ENCODE data around the gene KIF13A.
"Not testable (repeated sequence)": the region's sequence is repeated elsewhere in the genome, so short reads cannot be mapped to it uniquely, and the experiment has no call there.

Gene KIF13A

DNA sequence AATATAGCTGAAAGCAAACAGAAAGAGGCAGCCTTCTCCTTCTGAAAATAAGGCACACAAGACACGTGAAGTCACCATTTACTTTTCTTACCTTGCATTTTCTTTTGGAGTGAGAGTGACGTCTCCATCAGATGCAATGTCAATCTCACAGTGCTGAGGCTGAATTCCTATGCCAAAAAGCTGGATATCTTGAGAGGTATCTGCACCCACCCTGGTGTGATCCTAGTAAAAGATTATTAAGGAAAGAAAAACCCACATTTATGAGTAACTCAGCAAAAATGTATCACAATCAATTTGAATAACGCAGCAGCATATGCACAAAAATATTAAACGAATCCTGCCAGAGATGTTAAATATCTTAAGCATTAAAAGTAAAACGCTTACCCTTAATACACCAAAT is 159.3 kb downstream of the KIF13A start:
- Mint-ChIP-seq H3K4me1 (no peaks in the 10 kb centered on the region), H3K36me3 (peaks cover 60% of the 10 kb centered on the region), H3K9me3 (no peaks in the 10 kb centered on the region), H3K27me3 (no peaks in the 10 kb centered on the region), H3K4me3 (no peak overlapping the region), H3K27ac (no peak overlapping the region)
- no peak for ATAC-seq

DNA sequence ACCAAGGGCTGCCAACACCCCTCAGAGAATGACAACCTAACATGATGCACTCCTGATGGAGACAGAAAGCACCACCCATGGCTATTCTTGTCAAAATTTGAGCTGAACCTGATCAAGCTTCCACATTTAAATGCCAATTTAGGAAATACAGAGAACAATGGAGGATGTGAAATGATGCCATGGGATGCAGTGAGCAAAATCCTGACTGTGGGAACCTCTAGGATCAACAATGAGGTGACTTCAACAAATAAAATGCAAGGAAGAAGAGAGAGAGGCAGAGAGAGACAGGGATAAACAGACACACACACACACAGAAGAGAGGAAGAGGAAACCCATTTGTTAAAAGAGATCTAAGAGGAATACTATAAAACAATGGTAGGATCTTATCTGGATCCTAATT is 161.1 kb downstream of the KIF13A start:
- ATAC-seq: no peak
- Mint-ChIP-seq H3K27me3 (no peaks in the 10 kb centered on the region), H3K9me3 (no peaks in the 10 kb centered on the region), H3K36me3 (peaks cover 52% of the 10 kb centered on the region), H3K27ac (no peak overlapping the region), H3K4me1 (no peaks in the 10 kb centered on the region), H3K4me3 (no peak overlapping the region)

DNA sequence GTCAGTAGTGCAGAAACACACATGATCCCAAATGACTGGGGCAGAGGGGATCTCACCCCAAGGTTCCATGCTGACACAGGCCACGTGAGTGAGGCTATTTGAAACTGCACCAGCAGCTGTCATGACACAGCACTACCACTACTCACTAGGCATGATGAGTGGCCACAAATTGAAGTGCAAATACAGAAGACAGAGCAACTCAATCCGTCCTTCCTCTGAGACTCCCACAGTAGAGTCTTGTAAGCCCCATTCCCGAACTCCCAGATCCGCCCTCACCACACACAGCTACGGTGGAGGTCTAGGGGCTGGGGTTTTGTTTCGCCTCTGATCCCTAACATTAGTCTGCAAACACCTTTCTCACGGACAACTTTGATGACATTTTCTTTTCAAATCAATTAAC is 167.4 kb downstream of the KIF13A start:
- no peaks in the 10 kb centered on the region for H3K27me3 Mint-ChIP-seq
- H3K4me3 Mint-ChIP-seq: no peak overlapping the region
- no peak overlapping the region for H3K27ac Mint-ChIP-seq
- no peaks in the 10 kb centered on the region for H3K4me1 Mint-ChIP-seq
- no peaks in the 10 kb centered on the region for H3K9me3 Mint-ChIP-seq
- peaks cover 18% of the 10 kb centered on the region for H3K36me3 Mint-ChIP-seq
- no peak for ATAC-seq

DNA sequence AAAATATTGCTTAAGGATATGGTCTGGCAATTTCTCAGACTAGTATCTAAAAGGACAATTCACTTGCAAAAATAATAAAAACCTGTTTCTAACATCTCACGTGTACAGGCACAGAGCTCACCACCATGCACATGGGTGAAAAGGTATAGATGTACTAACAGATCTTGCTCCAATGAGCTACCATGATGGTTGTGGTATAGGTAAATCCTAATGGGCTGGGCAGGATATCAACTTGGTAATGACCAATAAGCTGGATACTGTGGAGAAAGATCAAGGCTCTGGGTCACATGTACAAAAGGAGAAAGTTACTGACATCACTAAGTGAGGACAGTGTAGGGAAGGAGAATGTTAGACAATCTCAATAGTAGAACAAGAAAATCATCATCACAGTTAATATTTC is 169.7 kb downstream of the KIF13A start:
- Mint-ChIP-seq H3K36me3 (peaks cover 10% of the 10 kb centered on the region), H3K4me3 (no peak overlapping the region), H3K9me3 (no peaks in the 10 kb centered on the region), H3K27ac (no peak overlapping the region), H3K27me3 (no peaks in the 10 kb centered on the region), H3K4me1 (no peaks in the 10 kb centered on the region)
- no peak for ATAC-seq

DNA sequence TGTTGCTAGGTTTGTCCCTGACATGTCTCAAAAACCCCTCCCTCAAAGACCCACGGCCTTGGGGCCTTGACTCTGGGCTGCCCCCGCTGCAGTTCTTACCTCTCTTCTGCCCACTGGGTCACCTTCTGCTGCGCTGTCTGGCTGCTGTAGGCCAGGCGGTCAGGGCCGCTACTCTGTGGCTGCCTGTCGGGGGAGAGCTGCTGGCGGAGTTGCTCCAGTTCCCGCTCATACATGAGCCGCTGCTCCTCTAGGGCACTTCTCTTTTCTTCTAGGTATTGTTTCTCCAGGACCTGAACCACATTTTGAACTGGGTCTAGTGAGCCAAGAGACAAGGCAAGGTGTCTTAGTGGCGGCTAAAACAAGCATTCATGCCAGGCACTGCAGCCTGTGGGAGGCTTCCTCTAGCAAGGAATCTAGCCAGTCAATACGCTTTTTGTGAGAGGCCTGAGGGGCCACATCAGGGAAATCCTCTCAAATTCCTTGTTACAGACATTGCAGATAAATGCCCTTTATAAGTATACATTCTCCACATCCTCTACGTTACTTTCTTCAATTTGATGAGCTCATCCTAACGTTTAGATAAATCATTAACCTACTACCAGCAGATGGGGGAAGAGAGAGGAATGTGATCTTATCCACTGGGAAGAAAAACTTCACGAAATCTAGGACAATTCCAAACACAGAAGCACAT is 170.4 kb downstream of the KIF13A start:
- no peaks in the 10 kb centered on the region for H3K27me3 Mint-ChIP-seq
- ATAC-seq: no peak

DNA sequence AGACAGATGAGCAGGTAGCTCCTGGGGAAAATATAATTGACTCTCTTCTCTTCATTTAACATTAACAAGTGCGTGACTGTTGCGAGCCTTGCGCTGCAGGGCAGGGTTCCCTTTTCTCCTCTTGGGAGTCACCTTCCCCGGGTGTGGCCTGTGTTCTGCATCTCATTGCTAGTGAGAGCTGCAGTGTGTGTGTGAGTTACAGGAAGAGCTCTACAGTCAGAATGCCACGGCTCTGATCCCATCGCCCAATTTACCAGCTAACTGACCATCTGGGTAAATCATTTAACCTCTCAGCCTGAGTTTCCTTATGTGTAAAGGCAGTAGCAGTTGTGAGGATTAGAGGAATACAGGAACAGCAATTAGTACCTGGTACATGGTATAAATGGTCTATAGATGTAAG is 173.9 kb downstream of the KIF13A start:
- no peak overlapping the region for H3K4me3 Mint-ChIP-seq
- ATAC-seq: no peak
- no peaks in the 10 kb centered on the region for H3K9me3 Mint-ChIP-seq
- H3K27me3 Mint-ChIP-seq: no peaks in the 10 kb centered on the region
- no peak overlapping the region for H3K27ac Mint-ChIP-seq
- H3K36me3 Mint-ChIP-seq: peaks cover 14% of the 10 kb centered on the region
- H3K4me1 Mint-ChIP-seq: no peaks in the 10 kb centered on the region

More for the DNA sequence above, 170.4 kb downstream of the KIF13A start:
- no peaks in the 10 kb centered on the region for H3K9me3 Mint-ChIP-seq
- no peak overlapping the region for H3K4me3 Mint-ChIP-seq
- H3K36me3 Mint-ChIP-seq: peaks cover 10% of the 10 kb centered on the region
- no peak overlapping the region for H3K27ac Mint-ChIP-seq
- no peaks in the 10 kb centered on the region for H3K4me1 Mint-ChIP-seq

DNA sequence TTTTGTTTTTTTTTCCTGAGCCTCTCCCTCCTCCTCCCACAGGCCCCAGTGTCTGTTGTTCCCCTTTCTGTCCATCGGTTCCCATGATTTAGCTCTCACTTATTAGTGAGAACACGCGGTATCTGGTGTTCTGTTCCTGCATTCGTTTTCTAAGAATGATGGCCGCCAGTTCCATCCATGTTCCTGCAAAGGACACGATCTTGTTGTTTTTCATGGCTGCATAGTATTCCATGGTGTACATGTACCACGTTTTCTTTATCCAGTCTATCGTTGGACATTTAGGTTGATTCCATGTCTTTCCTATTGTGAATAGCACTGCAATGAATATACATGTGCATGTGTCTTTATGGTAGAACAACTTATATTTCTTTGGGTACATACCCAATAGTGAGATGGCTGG is 175.1 kb downstream of the KIF13A start:
- H3K36me3 Mint-ChIP-seq: peaks cover 23% of the 10 kb centered on the region
- no peak overlapping the region for H3K27ac Mint-ChIP-seq

DNA sequence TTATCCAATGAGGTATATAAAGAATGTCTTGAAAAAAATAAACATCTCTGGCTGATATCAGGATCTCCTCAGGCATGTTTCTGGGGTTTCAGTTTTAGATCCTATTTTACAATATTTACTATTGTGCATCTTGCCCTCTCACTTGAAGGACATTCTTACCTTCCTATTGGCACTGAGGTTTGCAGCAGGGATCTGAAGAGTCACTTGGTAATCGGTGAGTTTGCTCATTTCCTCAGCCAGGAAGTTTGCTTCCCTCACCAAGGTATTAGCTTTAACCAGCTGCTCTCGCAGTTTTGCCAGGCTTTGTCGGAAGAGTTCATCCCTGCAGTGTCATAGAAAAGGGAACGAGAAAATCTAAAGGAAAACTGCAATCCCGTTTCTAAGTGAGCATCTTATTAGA is 178.8 kb downstream of the KIF13A start:
- Mint-ChIP-seq H3K9me3 (peaks cover 4% of the 10 kb centered on the region), H3K4me1 (peaks cover 5% of the 10 kb centered on the region), H3K27me3 (no peaks in the 10 kb centered on the region), H3K4me3 (no peak overlapping the region), H3K36me3 (peaks cover 29% of the 10 kb centered on the region), H3K27ac (no peak overlapping the region)
- no peak for ATAC-seq

More for the DNA sequence above, 175.1 kb downstream of the KIF13A start:
- H3K9me3 Mint-ChIP-seq: peaks cover 4% of the 10 kb centered on the region
- H3K4me3 Mint-ChIP-seq: no peak overlapping the region
- no peaks in the 10 kb centered on the region for H3K27me3 Mint-ChIP-seq
- ATAC-seq: no peak
- H3K4me1 Mint-ChIP-seq: no peaks in the 10 kb centered on the region

DNA sequence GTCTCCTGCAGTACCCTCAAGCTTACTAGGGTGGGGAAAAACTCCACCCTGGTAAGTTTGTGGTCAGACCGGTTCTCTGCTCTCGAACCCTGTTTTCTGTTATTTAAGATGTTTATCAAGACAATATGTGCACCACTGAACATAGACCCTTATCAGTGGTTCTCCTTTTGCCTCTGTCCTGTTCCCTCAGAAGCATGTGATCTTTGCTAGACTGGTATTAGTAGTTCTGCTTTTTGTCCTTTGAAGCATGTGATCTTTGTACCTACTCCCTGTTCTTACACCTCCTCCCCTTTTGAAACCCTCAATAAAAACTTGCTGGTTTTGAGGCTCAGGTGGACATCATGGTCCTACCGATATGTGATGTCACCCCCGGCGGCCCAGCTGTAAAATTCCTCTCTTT is 180.0 kb downstream of the KIF13A start:
- H3K27ac Mint-ChIP-seq, H3K4me1 Mint-ChIP-seq, H3K27me3 Mint-ChIP-seq, H3K4me3 Mint-ChIP-seq, H3K9me3 Mint-ChIP-seq, ATAC-seq: not testable (repeated sequence)
- peaks cover 26% of the 10 kb centered on the region for H3K36me3 Mint-ChIP-seq

DNA sequence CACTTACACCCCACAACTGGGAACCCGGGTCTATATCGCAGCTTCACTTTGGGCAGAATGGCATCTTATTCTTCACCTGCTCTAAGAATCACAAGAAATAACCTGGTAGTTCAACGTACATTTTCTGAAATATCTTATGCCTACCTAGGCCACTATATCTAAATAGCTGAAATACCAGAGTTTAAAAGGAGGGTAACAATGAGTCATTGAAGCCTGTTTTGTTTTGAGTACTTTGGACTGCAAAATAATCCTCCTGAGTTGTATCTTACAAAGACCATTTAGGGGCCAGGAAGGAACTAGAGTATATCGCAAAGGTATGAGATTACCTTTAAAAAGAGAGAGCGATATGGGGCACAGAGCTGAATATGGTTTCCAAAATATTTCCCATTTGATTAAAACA is 184.0 kb downstream of the KIF13A start:
- H3K27me3 Mint-ChIP-seq: no peaks in the 10 kb centered on the region
- peaks cover 4% of the 10 kb centered on the region for H3K9me3 Mint-ChIP-seq
- H3K4me1 Mint-ChIP-seq: peaks cover 5% of the 10 kb centered on the region
- H3K36me3 Mint-ChIP-seq: peaks cover 45% of the 10 kb centered on the region
- no peak overlapping the region for H3K4me3 Mint-ChIP-seq
- no peak for ATAC-seq
- H3K27ac Mint-ChIP-seq: no peak overlapping the region

DNA sequence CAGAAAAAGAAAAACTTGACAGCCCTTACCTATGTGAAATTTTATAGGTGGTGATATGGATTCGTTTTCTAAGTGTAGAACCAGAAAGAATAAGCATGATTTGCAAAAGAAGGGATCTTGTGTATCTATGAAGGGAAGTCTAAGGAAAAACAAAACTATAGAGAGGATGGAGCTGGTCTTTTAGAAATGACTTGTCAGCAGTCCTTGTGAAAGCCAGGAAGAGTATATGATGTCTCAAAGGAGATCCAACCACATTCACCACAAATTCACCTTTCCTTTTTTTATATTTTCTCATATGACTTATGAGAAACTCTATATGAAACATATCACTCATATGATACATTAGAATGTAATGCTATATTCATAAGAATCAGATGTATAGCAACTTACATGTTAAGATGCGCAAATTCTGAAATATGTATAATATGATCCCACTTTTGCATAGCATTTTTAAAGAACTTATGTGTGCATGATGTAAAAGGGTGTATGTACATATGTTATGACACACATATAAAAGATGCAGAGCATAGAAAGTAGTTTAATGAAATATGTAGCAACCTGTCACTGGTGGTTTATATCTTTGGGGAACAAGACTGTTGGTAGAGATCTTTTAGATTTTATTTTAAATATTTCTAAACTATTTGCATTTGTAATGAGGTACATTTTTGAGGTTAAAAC is 188.8 kb downstream of the KIF13A start:
- ATAC-seq: no peak
- H3K4me3 Mint-ChIP-seq: no peak overlapping the region

DNA sequence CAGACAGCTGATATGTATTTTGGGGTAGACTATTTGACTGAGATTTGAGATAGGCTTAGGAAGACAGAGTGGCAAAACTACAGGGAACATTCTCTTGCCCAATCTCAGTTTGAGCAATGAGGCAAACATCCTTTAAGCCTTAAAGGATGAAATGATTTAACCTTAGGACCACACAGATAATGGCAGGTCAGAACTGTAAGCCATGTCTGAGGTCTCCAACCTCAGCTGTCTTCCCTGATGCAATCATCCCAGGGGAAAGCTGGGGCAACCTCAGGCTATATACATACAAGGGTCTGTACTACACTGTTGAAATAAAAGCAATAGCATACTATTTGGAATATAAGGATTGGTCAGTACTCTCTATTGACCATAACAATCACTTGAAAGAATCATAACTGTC is 196.9 kb downstream of the KIF13A start:
- no peak overlapping the region for H3K4me3 Mint-ChIP-seq
- no peaks in the 10 kb centered on the region for H3K9me3 Mint-ChIP-seq
- no peak overlapping the region for H3K27ac Mint-ChIP-seq
- H3K27me3 Mint-ChIP-seq: no peaks in the 10 kb centered on the region
- no peaks in the 10 kb centered on the region for H3K4me1 Mint-ChIP-seq
- H3K36me3 Mint-ChIP-seq: peaks cover 47% of the 10 kb centered on the region
- no peak for ATAC-seq

More for the DNA sequence above, 188.8 kb downstream of the KIF13A start:
- no peaks in the 10 kb centered on the region for H3K4me1 Mint-ChIP-seq
- H3K27ac Mint-ChIP-seq: no peak overlapping the region
- H3K36me3 Mint-ChIP-seq: peaks cover 57% of the 10 kb centered on the region
- no peaks in the 10 kb centered on the region for H3K27me3 Mint-ChIP-seq
- H3K9me3 Mint-ChIP-seq: no peaks in the 10 kb centered on the region

DNA sequence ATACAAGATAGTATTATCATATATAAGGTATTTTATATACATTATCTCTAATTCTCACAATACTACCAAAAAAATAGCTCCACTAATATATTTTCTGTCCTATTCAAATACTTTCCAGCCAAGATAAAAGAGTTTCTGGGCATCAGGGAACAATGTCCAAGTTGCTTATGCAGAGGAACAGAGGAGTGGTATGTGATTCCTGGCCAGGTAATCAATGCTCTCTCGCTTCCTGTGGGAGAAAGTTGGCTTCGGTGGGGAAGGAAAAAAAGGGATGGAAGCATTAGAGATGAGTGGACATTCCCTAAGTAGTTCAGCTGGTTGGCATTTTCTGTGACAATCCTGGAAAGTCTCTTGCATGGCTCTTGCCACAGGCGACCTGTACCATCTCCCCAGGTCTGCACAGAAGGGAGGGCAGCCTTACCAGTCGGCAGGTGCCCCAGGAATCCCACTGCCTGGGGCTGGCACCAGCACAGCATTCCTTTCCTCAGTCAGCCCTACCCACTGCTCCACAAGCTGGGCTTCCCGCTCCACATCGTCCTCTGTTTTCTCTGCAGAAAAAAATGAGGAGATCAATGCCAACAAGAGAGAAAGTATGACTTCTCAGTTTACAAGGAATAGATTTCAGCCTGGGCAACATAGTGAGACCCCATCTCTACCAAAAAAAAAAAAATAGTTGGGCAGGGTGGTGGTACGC is 202.2 kb downstream of the KIF13A start:
- Mint-ChIP-seq H3K27me3 (no peaks in the 10 kb centered on the region), H3K4me3 (no peak overlapping the region), H3K36me3 (peaks cover 50% of the 10 kb centered on the region), H3K9me3 (no peaks in the 10 kb centered on the region), H3K4me1 (no peaks in the 10 kb centered on the region), H3K27ac (no peak overlapping the region)
- ATAC-seq: no peak

DNA sequence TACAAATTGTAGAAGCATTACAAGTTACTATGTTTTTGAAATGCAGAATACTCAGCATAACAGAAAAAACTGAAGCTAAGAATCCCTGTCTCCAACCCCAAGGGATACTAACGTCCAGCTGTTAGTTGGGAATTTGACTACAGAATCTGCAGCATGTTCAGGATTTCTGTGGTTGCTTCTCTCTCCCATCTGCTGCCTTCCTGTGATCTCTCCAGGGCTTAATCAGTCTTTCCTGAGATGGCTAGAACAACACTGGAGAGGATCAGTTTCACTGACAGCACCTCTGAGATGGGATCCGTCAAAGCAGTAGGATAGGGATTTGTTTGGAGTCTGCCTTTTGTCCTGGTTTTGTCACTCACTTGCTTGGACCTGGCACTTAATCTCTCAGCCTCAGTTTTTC is 207.4 kb downstream of the KIF13A start:
- Mint-ChIP-seq H3K27ac (no peak overlapping the region), H3K4me3 (no peak overlapping the region), H3K9me3 (no peaks in the 10 kb centered on the region), H3K36me3 (peaks cover 37% of the 10 kb centered on the region), H3K4me1 (no peaks in the 10 kb centered on the region), H3K27me3 (no peaks in the 10 kb centered on the region)
- no peak for ATAC-seq

DNA sequence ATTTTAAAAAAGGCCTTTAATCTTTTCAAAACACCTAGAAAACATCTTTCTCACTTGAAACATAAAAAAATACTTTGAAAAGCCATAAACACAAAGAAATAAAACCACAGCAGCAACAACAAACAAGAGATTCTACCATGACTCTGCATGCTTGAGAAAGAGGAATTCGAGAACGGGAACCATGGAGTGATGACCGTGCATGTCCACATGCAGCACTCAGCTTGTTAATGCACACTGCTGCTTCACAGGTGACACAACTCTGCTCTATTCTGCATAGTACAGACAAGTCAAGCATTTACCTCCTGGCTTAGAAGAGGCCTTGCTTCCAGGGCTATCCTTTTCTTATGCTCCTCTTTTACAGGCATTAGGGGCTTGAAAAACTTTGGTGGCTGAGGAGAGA is 215.8 kb downstream of the KIF13A start:
- Mint-ChIP-seq H3K4me1 (no peaks in the 10 kb centered on the region), H3K27ac (no peak overlapping the region), H3K27me3 (no peaks in the 10 kb centered on the region), H3K4me3 (no peak overlapping the region), H3K9me3 (no peaks in the 10 kb centered on the region), H3K36me3 (peaks cover 52% of the 10 kb centered on the region)
- no peak for ATAC-seq

DNA sequence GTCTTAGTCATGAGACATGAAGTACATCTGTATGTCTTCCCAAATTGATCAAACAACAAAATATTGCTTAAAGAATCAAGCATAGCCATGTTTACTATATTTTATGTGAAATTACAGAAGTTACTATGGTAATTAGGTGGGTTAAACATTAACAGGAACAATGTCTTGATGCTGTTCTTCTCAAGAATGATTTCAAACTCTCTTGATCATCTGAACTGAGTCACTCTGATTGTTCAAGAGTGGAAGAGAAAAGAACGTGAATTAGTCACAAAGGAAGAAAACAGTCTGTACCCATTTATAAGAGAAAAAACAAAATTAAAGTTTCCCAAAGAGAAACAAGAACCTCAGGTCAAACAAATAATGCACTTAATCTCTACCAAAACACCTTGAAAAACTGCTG is 218.6 kb downstream of the KIF13A start:
- H3K27ac Mint-ChIP-seq: no peak overlapping the region
- H3K4me1 Mint-ChIP-seq: no peaks in the 10 kb centered on the region
- H3K36me3 Mint-ChIP-seq: peaks cover 51% of the 10 kb centered on the region
- H3K27me3 Mint-ChIP-seq: no peaks in the 10 kb centered on the region
- no peak overlapping the region for H3K4me3 Mint-ChIP-seq
- H3K9me3 Mint-ChIP-seq: no peaks in the 10 kb centered on the region
- ATAC-seq: no peak
